SKM-1 (cell line): ENCODE results near the gene SEC23B.

Experiments used
- DNase-seq: peaks from one replicate; lab custom pipeline; 2025; ENCODE audit not compliant: unreplicated experiment; lab: John Stamatoyannopoulos, UW

Gene SEC23B

DNA sequence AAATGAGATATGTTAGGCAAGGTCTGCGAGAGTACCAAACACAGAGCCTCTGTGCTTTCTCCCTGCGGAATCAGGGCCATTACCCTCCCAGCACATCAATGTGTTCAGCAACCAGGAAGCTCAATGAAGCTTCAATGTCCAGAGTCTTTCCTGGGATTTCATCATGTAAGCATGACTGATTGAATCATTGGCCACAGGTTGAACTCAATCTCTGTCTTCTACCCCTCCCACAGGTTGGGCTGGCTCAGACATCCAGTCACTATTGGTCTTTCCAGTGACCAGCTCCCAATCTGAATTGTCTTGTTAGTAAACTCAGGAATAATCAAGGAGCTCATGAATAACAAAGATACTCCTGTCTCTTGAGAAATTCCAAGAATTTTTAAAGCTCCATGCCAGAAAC, 77.4 kb downstream of the SEC23B start:
- no peak for DNase-seq

DNA sequence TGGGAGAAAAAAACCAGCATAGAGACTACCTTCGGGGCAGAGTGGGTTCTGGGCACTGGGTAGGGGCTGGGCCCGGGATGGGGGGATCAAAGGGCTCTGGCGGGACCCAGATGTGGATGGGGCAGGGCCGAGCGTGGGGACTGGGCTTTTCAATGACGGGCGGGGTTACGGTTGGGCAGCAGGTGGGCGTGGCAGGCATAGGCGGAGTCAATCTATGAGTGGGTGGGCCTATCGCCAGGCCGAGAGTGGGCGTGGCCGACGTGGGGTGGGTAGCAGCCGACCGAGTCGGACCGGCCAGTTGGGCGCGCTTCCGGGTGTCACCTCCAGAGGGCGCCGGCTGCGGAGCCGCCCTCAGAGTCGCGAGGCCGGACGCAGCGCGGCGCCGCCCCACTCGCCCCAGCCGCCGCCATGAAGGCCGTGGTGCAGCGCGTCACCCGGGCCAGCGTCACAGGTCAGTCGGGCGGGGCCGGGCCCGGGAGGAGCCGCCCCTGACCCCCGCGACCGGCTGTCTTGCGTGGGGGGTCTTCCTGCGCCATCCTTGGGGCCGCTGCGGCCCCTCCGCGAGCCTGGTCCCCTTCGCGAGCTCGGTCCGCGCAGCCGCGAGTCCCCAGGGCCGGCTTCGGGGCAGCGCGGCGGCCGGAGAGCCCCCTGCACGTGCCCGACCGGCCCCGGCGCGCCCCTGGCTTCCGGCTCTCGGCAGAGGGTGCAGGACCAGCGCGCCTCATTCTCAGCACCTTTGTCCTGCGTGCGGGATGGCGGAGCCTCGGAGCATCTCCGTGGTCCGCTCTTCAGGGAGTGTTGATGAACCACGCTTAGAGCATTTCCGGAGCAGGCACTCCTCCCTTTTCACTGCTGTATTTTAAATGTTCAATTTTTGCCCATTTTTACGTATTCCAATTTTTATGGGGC, 80.2 kb downstream of the SEC23B start, which contains the start of gene DTD1:
TSS of gene DTD1 (plus strand) at position 390 of the 909 bp plus-strand sequence. CDS start at position 409, 19 bp downstream.
- DNase-seq: peak; percentile 19

DNA sequence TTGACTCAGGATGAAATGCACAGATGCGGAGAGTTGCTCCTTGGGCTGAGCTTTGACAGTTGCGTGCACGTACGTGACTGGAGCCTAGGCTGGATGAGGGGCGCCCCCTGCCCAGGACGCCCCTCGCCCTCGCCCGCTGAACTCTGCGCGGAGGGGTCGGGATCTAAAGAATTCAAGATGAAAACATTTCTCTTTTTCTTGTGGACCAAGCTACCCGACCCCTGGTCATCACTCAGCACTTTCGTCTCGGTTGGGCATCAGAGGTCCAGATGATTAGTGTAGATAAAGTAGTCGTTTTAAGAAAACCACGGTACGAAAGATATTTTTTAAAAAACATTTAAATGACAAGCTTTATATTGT, 80.8 kb downstream of the SEC23B start:
- no peak for DNase-seq

DNA sequence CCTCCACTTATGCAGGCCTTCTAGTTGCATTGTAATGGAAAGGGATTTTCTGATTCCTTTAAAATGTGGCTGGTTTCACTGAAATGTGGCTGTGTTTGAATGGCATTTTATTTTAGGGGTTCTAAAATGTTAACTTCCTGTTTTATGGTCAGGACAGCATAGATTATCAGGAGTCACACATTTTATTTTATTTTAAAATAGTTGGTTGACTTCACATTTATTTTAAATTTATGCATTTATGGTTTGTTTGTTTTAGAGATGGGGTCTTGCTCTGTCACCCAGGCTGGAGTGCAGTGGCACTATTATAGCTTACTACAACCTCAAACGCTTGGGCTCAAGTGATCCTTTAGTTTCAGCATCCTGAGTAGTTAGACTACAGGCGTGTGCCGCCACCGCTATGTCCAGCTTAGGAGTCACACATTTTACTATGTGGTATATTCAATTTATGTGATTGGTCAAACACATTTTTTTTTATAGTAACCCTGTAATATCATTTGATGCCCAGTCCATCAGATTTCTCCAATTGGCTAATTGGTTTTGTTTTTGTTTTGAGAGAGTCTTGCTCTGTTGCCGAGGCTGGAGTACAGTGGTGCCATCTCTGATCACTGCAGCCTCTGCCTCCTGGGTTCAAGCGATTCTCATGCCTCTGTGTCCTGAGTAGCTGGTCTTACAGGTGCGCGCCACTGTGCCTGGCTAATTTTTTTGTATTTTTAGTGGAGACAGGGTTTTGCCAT, 82.4 kb downstream of the SEC23B start:
- no peak for DNase-seq

DNA sequence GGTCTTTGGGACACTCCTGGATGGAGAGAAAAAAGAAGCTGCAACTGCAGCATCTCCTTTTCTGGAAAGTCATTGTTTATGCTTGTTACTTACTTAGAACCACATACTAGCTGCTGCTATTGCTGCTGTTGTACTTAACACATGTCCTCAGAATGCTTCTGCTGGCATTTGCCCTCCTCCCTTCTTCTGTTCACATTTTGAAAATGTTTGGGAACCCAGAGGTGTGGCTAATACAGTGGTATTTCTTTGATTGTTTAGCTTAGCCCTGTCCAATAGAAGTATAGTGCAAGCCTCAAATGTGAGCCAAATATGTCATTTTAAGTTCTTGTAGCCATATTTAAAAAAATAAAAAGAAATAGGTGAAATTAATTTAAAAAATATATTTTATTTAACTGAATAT, 88.5 kb downstream of the SEC23B start:
- no peak for DNase-seq

DNA sequence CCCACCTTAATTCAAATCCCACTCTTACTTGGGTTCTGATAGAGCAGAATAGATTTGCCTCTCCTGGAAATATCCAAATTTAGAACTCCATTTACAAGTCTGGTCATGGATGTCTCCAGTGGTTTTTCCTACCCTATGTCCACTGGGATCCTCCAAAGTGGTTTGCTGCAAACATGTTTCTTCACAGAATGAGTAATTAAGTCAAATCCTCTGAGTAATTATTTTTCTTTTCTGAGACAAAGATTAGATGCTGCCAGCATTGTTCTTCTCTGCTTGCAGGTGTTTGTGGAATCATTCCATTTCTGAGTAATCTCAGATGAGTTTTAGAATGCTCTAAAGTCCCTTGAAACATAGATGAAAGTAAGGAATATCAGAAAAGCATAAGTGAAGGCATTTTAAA, 102.0 kb downstream of the SEC23B start:
- DNase-seq: no peak
